Mucosa of rectum (tissue), 2 donors: Measurements from ENCODE around the gene DYRK4.

Source experiments
- H3K27ac ChIP-seq, 2 donors: one replicate each; pipeline ENCODE4 v1.7.0; 2013; ENCODE audit warnings: inconsistent platforms in 2 of 2, low read depth in 2 of 2, low read length in 2 of 2
- H3K27me3 ChIP-seq, 2 donors: one replicate each; pipeline ENCODE4 v1.7.0; 2013; ENCODE audit warnings: low read length in 2 of 2; ENCODE audit not compliant: control insufficient read depth in 2 of 2, insufficient read depth in 2 of 2
- H3K36me3 ChIP-seq, 2 donors: one replicate each; pipeline ENCODE4 v1.7.0; 2013; ENCODE audit warnings: low read length in 2 of 2; ENCODE audit not compliant: control insufficient read depth in 2 of 2, insufficient read depth in 2 of 2
- H3K4me1 ChIP-seq, 2 donors: one replicate each; pipeline ENCODE4 v1.7.0; 2013; ENCODE audit warnings: low read length in 2 of 2, mild to moderate bottlenecking in 1 of 2; ENCODE audit not compliant: control insufficient read depth in 2 of 2, insufficient read depth in 2 of 2
- H3K4me3 ChIP-seq, 2 donors: one replicate each; pipeline ENCODE4 v1.7.0; 2013; ENCODE audit warnings: low read length in 2 of 2
- H3K9ac ChIP-seq, 2 donors: one replicate each; pipeline ENCODE4 v1.7.0; 2013; ENCODE audit warnings: low read length in 2 of 2, low read depth in 1 of 2, mild to moderate bottlenecking in 1 of 2
- H3K9me3 ChIP-seq, 2 donors: one replicate each; pipeline ENCODE4 v1.7.0; 2013; ENCODE audit warnings: low read length in 2 of 2; ENCODE audit not compliant: control insufficient read depth in 2 of 2
- donor health status: healthy.
- donor health status: Normal muscosa, but diverticular disease.

DYRK4 gene

DNA sequence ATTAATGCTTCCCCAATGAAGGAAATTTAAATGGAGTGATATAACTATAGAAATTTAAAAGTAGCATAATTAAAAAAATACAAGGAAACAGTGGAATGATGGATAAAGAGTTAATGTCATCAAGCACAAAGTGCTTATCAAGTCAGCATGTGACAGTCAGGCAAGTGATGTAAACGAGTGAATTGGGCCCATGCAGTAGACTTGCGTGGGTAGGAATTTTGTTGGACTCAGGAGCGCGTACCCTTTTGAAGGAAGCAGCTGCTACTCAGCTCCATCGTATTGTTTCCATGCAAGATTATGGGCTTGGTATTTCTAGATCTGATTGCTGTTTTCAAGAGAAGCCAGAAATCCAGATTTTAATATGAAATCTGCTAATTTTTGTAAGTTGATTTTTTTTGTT lies 4.4 kb upstream of the DYRK4 start:
- Histone ChIP-seq H3K9ac (no peak overlapping the region), H3K27ac (no peak overlapping the region), H3K4me3 (no peak overlapping the region), H3K27me3 (no peaks in the 10 kb centered on the region), H3K36me3 (no peaks in the 10 kb centered on the region), H3K4me1 (peaks cover 0 to 9% of the 10 kb centered on the region in 2 donors), H3K9me3 (no peaks in the 10 kb centered on the region)

- no peak overlapping the region for H3K9ac ChIP-seq
- no peak overlapping the region for H3K4me3 ChIP-seq
These were observed 3.8 kb upstream of the DYRK4 start for GRCh38 chr12:4558171-4558570.

DNA sequence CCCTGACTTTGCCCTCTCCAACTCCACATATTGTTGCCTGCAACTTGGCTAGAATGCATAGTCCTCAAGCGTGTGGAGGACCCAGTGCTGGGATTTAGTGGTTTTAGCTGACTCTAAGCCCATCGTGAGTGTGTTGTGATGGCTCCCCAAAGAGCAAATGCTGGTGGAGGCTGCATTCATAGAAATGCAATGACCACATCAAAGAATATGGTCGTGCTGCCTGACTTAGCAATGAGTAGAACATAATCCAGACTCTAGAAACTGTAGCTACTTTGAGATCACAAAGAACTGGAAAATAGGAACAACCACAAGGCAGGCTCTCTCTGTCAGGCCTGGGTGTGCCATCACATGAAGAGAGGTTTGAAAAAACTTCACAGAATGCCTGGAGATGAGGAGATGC lies 1.3 kb downstream of the DYRK4 start:
- H3K27ac ChIP-seq, result no peak overlapping the region
- H3K36me3 ChIP-seq, result no peaks in the 10 kb centered on the region
- peaks cover 2 to 11% of the 10 kb centered on the region in 2 donors for H3K4me1 ChIP-seq
- H3K9ac ChIP-seq, result no peak overlapping the region
- H3K4me3 ChIP-seq, result no peak overlapping the region
- H3K9me3 ChIP-seq, result no peaks in the 10 kb centered on the region
- no peaks in the 10 kb centered on the region for H3K27me3 ChIP-seq

More at GRCh38 chr12:4558171-4558570, 3.8 kb upstream of the DYRK4 start:
- no peaks in the 10 kb centered on the region for H3K27me3 ChIP-seq
- peaks cover 0 to 11% of the 10 kb centered on the region in 2 donors for H3K4me1 ChIP-seq
- H3K9me3 ChIP-seq, result no peaks in the 10 kb centered on the region
- no peaks in the 10 kb centered on the region for H3K36me3 ChIP-seq
- H3K27ac ChIP-seq, result no peak overlapping the region

DNA sequence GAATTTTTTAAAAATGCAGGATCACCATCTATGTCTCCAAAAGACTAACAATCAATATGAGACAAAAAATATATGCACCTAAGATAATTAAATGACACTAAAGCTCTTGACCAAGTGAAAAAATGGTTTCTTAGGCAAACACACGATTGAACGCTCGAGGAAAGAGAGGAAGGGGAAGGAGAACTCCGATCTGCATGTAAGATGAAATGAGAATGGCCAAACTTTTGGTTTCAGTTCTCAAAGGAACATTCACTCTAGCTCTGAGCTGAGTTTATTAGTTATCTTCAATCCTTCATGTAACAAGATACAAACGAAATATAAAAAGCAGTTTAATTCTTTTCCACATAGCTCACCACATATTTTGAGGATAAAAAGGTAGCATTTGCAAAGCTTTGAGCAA lies 2.8 kb downstream of the DYRK4 start:
- Histone ChIP-seq H3K9ac (no peak overlapping the region), H3K36me3 (no peaks in the 10 kb centered on the region), H3K27ac (peak overlapping the region in 1 of 2 donors; percentile 10), H3K4me1 (peaks cover 2 to 11% of the 10 kb centered on the region in 2 donors), H3K27me3 (no peaks in the 10 kb centered on the region), H3K9me3 (no peaks in the 10 kb centered on the region), H3K4me3 (no peak overlapping the region)

GRCh38 chr12:4566474-4566873 lies 4.5 kb downstream of the DYRK4 start:
- Histone ChIP-seq H3K9ac (no peak overlapping the region), H3K9me3 (no peaks in the 10 kb centered on the region), H3K4me1 (peaks cover 2 to 11% of the 10 kb centered on the region in 2 donors), H3K36me3 (no peaks in the 10 kb centered on the region), H3K4me3 (no peak overlapping the region), H3K27ac (peak overlapping the region in 1 of 2 donors; percentile 1), H3K27me3 (no peaks in the 10 kb centered on the region)

DNA sequence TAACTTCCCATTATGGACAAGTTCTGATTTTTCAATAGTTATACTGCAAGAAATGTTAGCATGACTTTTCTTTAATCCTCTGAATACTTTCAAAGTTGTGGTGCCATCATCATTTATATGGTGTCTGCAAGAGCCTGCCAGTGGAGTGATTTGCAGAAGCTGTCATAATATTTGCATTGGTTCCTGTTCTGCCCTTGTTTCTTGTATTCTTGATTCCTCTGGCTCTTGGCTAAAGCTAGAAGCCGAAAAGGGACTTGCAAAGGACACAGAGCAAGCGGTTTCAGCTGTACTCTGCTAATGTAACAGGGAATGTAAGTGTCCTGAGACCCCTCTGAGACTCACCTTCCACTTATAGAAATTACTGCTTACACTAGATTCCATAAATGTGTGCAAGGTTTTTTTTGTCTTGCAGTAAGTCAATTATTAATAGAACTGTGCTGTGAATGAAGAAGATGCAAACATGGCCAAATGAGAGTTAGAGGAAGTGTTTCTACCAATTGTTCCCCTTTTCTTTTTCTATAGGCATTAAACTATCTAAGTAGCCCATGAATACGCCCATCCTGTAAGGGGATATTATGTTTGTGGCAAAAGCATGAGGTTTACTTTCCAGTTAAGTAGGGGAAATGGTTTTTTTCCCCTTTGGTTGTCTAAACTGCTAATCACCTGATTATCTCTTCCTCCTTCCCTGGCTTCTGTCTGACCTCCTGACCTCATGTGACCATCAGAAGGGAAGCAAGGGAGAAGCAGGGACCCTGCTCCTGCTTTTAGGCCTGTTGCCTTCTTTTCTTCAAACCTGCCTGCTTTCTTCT lies 5.3 kb downstream of the DYRK4 start:
- Histone ChIP-seq H3K4me1 (peaks cover 2 to 6% of the 10 kb centered on the region in 2 donors), H3K4me3 (no peak overlapping the region), H3K27me3 (no peaks in the 10 kb centered on the region), H3K27ac (peak overlapping the region; percentile 3 to 60), H3K36me3 (no peaks in the 10 kb centered on the region), H3K9ac (no peak overlapping the region), H3K9me3 (no peaks in the 10 kb centered on the region)

DNA sequence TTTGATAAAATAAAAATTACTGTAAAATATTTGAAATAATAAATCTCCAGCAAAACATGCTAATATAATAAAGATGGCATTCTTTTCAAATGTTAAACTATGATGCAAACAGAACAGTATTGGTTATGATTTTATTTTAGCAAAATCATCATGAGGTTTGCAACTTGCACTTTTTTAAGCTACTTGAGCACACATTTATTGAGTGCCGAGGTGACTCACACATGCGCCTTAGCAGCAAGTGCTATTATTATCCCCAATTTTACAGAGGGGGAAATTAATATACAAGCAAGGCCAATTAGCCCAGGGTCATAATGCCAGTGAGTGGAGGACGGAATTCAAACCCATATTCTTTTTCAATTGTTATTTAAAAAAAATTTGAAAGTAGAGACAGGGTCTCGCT lies 7.3 kb downstream of the DYRK4 start:
- H3K27me3 ChIP-seq, result no peaks in the 10 kb centered on the region
- H3K4me1 ChIP-seq, result peaks cover 0 to 2% of the 10 kb centered on the region in 2 donors
- no peaks in the 10 kb centered on the region for H3K36me3 ChIP-seq
- no peak overlapping the region for H3K9ac ChIP-seq
- H3K27ac ChIP-seq, result no peak overlapping the region
- H3K9me3 ChIP-seq, result no peaks in the 10 kb centered on the region
- no peak overlapping the region for H3K4me3 ChIP-seq

- H3K27me3 ChIP-seq, result no peaks in the 10 kb centered on the region
- H3K4me1 ChIP-seq, result no peaks in the 10 kb centered on the region
- H3K27ac ChIP-seq, result no peak overlapping the region
- no peaks in the 10 kb centered on the region for H3K36me3 ChIP-seq
- H3K4me3 ChIP-seq, result no peak overlapping the region
- no peak overlapping the region for H3K9ac ChIP-seq
- no peaks in the 10 kb centered on the region for H3K9me3 ChIP-seq
These were observed 10.7 kb downstream of the DYRK4 start for GRCh38 chr12:4572680-4573079.

DNA sequence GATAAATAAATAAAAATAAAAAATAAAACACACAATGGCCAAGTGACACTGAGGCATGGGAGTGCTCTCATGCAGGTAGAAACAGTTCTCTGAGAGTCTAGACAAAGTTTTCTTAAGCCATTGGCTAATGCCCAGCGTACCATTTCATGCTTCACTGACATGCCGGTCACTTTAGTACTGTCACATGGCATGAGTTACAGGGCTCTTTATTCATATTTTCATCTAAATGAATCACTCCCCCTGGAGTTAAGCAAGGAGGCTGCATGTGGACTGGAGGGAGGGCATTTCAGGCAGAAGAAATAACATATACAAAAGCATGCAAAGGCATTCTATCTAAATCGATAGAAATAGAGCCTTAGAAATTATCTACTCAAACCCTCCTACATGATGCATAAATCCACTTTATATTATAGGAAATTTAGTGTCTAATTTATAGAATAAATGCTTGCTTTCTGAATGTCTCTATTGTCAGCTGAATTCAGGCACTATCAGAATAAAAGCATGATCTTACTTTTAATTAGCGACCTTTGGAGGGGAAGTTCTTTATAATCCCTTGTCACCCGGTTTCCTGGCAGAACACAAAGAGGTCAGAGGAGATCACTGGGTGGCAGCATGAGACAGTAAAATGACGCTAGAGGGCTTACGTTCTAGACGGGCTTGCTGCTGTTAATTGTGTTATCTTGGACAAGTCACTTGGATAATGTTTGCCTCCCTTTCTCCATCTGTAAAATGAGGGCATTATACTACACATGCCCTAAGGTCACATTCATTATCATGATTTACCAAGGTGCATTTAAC lies 17.5 kb downstream of the DYRK4 start:
- H3K9me3 ChIP-seq, result no peaks in the 10 kb centered on the region
- H3K27ac ChIP-seq, result no peak overlapping the region
- no peaks in the 10 kb centered on the region for H3K27me3 ChIP-seq
- no peaks in the 10 kb centered on the region for H3K36me3 ChIP-seq
- no peak overlapping the region for H3K9ac ChIP-seq
- peaks cover 0 to 4% of the 10 kb centered on the region in 2 donors for H3K4me1 ChIP-seq
- no peak overlapping the region for H3K4me3 ChIP-seq

- Histone ChIP-seq H3K9me3 (no peaks in the 10 kb centered on the region), H3K4me1 (peaks cover 0 to 4% of the 10 kb centered on the region in 2 donors), H3K9ac (no peak overlapping the region), H3K4me3 (no peak overlapping the region), H3K27me3 (no peaks in the 10 kb centered on the region), H3K36me3 (no peaks in the 10 kb centered on the region), H3K27ac (no peak overlapping the region)
These were observed 18.3 kb downstream of the DYRK4 start for GRCh38 chr12:4580281-4580688.
